ENCODE results near the gene SLC16A10. TPM values are rescaled to one million over a fixed set of nuclear protein-coding genes. Genes with fewer than 3 reads are reported as not detected.
"Not testable (repeated sequence)": the region's sequence is repeated elsewhere in the genome, so short reads cannot be mapped to it uniquely, and the experiment has no call there.

Gene SLC16A10
- total RNA-seq, 4 donors from 2014 or later, result 0.45 to 5.3 (median 0.70) TPM

DNA sequence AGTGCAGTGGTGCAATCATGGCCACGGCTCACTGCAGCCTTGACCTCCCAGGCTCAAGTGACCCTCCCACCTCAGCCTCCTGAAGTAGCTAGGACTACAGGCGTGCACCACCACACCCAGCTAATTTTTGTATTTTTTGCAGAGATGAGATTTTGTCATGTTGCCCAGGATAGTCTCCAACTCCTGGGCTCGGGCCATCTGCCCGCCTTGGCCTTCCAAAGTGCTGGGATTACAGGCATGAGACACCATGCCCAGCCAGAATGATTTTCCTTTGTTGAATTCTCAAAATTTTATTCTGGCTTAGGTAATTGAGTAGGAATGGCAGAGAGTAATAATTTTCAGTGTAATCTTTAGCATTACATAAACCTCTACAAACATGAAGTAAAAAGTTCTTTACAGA lies 37.1 kb downstream of the SLC16A10 start:
- Histone ChIP-seq H3K9me3 (no peaks in the 10 kb centered on the region), H3K4me3 (no peak overlapping the region), H3K36me3 (no peaks in the 10 kb centered on the region), H3K27me3 (no peaks in the 10 kb centered on the region), H3K27ac (replicated peaks in 1 of 4) (no peak overlapping the region), H3K4me1 (peaks cover 0 to 13% (median 5%) of the 10 kb centered on the region in 4 donors)
- WGBS, result 94% methylated on average over 4 of the region's 4 CpGs
- TF ChIP-seq POLR2A (IDR thresholded peaks at IDR 0.05; ENCODE audit: low read depth) (no peak), POLR2AphosphoS5 (IDR thresholded peaks at IDR 0.05) (no peak), EP300 (IDR thresholded peaks at IDR 0.05) (no peak)
- TF ChIP-seq, protein P1, sequence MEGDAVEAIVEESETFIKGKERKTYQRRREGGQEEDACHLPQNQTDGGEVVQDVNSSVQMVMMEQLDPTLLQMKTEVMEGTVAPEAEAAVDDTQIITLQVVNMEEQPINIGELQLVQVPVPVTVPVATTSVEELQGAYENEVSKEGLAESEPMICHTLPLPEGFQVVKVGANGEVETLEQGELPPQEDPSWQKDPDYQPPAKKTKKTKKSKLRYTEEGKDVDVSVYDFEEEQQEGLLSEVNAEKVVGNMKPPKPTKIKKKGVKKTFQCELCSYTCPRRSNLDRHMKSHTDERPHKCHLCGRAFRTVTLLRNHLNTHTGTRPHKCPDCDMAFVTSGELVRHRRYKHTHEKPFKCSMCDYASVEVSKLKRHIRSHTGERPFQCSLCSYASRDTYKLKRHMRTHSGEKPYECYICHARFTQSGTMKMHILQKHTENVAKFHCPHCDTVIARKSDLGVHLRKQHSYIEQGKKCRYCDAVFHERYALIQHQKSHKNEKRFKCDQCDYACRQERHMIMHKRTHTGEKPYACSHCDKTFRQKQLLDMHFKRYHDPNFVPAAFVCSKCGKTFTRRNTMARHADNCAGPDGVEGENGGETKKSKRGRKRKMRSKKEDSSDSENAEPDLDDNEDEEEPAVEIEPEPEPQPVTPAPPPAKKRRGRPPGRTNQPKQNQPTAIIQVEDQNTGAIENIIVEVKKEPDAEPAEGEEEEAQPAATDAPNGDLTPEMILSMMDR (IDR thresholded peaks at IDR 0.05), result no peak
- DNase-seq (ENCODE audit: extremely low spot score), result no peak
- intact Hi-C loops (cut with DNase I), result no loop called here

DNA sequence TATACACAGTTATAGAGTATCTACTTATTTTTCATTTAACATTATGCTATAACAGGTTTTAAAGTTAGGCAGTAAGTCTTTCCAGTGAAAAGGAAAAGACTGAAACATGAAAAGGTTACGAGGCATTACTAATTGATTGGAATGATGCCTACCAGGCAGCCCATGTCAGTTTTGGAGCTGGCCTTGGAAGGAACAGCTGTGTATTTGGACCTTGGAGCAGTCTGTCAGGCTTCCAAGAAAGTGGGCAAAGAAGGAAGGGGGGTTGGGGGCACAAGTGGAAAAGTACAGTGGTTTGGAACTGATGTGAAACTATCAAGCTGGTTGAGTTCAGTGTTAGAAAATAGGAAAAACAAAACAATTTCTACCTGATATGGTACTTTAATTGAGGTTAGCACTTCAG lies 41.7 kb downstream of the SLC16A10 start:
- no peaks in the 10 kb centered on the region for H3K9me3 ChIP-seq
- 29% methylated on average over 1 of the region's 1 CpG for WGBS
- TF ChIP-seq, protein P1 (IDR thresholded peaks at IDR 0.05), result no peak
- TF ChIP-seq EP300 (IDR thresholded peaks at IDR 0.05) (no peak), POLR2AphosphoS5 (IDR thresholded peaks at IDR 0.05) (peak in 1 of 2 donors; percentile 22), POLR2A (IDR thresholded peaks at IDR 0.05; ENCODE audit: low read depth) (no peak)

DNA sequence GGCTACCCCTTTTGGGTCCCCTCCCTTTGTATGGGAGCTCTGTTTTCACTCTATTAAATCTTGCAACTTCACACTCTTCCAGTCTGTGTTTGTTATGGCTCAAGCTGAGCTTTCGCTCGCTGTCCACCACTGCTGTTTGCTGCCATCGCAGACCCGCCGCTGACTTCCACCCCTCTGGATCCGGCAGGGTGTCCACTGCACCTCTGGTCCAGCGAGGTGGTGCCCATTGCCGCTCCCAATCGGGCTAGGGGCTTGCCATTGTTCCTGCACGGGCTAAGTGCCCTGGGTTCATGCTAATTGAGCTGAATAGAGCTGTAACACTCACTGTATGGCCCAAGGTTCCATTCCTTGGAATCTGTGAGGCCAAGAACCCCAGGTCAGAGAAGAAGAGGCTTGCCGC lies 43.7 kb downstream of the SLC16A10 start:
- H3K4me3 ChIP-seq; H3K27ac ChIP-seq (replicated peaks in 1 of 4); intact Hi-C loops (cut with DNase I); H3K36me3 ChIP-seq; H3K9me3 ChIP-seq; DNase-seq (ENCODE audit: extremely low spot score); H3K27me3 ChIP-seq: not testable (repeated sequence)
- peaks cover 0 to 15% (median 5%) of the 10 kb centered on the region in 4 donors for H3K4me1 ChIP-seq
- 98% methylated on average over 11 of the region's 11 CpGs for WGBS

More for the DNA sequence above, 41.7 kb downstream of the SLC16A10 start:
- H3K36me3 ChIP-seq, result no peaks in the 10 kb centered on the region
- peaks cover 0 to 15% (median 5%) of the 10 kb centered on the region in 4 donors for H3K4me1 ChIP-seq
- no peak overlapping the region for H3K4me3 ChIP-seq
- no peak for DNase-seq (ENCODE audit: extremely low spot score)
- H3K27ac ChIP-seq (replicated peaks in 1 of 4), result peak overlapping the region in 1 of 4 donors; percentile 13
- no peaks in the 10 kb centered on the region for H3K27me3 ChIP-seq
- intact Hi-C loops (cut with DNase I), result no loop called here

GRCh38 chr6:111132669-111133068 lies 45.4 kb downstream of the SLC16A10 start:
- H3K27me3 ChIP-seq; intact Hi-C loops (cut with DNase I); H3K27ac ChIP-seq (replicated peaks in 1 of 4); H3K9me3 ChIP-seq; H3K36me3 ChIP-seq; H3K4me3 ChIP-seq; DNase-seq (ENCODE audit: extremely low spot score): not testable (repeated sequence)
- peaks cover 0 to 15% (median 5%) of the 10 kb centered on the region in 4 donors for H3K4me1 ChIP-seq
- WGBS, result 67% methylated on average over 2 of the region's 2 CpGs

- intact Hi-C loops (cut with DNase I); H3K27ac ChIP-seq (replicated peaks in 1 of 4); H3K36me3 ChIP-seq; H3K27me3 ChIP-seq; H3K4me1 ChIP-seq; H3K4me3 ChIP-seq; DNase-seq (ENCODE audit: extremely low spot score); H3K9me3 ChIP-seq: not testable (repeated sequence)
- WGBS, result 90% methylated on average over 6 of the region's 6 CpGs
These were observed 47.0 kb downstream of the SLC16A10 start for GRCh38 chr6:111134236-111134869.

- H3K27me3 ChIP-seq; H3K4me1 ChIP-seq; H3K36me3 ChIP-seq; H3K4me3 ChIP-seq; H3K27ac ChIP-seq (replicated peaks in 1 of 4); H3K9me3 ChIP-seq; DNase-seq (ENCODE audit: extremely low spot score); intact Hi-C loops (cut with DNase I): not testable (repeated sequence)
- WGBS, result 85% methylated on average over 14 of the region's 14 CpGs
These were observed 50.3 kb downstream of the SLC16A10 start for GRCh38 chr6:111137489-111138093.

DNA sequence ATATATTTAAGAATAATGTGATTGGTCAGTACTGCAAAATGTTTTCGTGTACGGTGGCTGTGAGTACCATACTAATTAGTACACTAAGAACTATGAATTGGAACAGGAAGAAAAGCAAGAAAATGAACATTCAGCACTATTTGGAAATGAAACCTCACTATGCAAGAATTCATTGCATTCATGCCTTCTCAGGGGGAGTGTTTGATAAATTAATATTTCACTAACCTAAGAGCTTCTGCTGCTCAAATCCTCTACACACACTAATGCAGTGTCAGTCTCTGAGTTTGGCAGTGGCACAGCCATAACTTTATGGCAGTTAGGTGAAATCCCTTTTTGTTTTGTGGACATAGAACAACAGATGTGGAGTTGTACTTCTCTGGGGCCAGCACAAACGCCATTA lies 60.1 kb downstream of the SLC16A10 start:
- TF ChIP-seq, protein P1 (IDR thresholded peaks at IDR 0.05), result no peak
- TF ChIP-seq EP300 (IDR thresholded peaks at IDR 0.05) (no peak), POLR2AphosphoS5 (IDR thresholded peaks at IDR 0.05) (no peak), POLR2A (IDR thresholded peaks at IDR 0.05; ENCODE audit: low read depth) (no peak)
- H3K27me3 ChIP-seq, result no peaks in the 10 kb centered on the region

More for the DNA sequence above, 60.1 kb downstream of the SLC16A10 start:
- no peak for DNase-seq (ENCODE audit: extremely low spot score)
- peaks cover 0 to 6% (median 0%) of the 10 kb centered on the region in 4 donors for H3K9me3 ChIP-seq
- H3K4me3 ChIP-seq, result no peak overlapping the region
- no peak overlapping the region for H3K27ac ChIP-seq (replicated peaks in 1 of 4)
- no peaks in the 10 kb centered on the region for H3K36me3 ChIP-seq
- 83% methylated on average over 3 of the region's 3 CpGs for WGBS
- no peaks in the 10 kb centered on the region for H3K4me1 ChIP-seq
- intact Hi-C loops (cut with DNase I), result no loop called here
